HepG2 (cell line): ENCODE measurements around the gene PCTP. TPM values are rescaled to one million over a fixed set of nuclear protein-coding genes. Genes with fewer than 3 reads are reported as not detected.

Source experiments
- BCL6 ChIP-seq: IDR thresholded peaks from 2 replicates; pipeline ENCODE4 v1.6.1; 2016; ENCODE audit warnings: missing genetic modification reagents, missing compliant biosample characterization
- GABPB1 ChIP-seq: IDR thresholded peaks from 2 replicates; pipeline ENCODE4 v1.6.1; 2016; ENCODE audit warnings: mild to moderate bottlenecking, missing genetic modification reagents, moderate library complexity, missing compliant biosample characterization
- ISL2 ChIP-seq: sonication (generic); formaldehyde crosslinking; IDR thresholded peaks from 2 replicates; pipeline ENCODE4 v1.5.0; 2020; ENCODE audit warnings: missing genetic modification reagents
- MAFG ChIP-seq: sonication (generic); formaldehyde crosslinking; IDR thresholded peaks from 2 replicates; pipeline ENCODE4 v1.5.1; 2020; ENCODE audit warnings: mild to moderate bottlenecking, missing genetic modification reagents
- MATR3 ChIP-seq: sonication (generic); formaldehyde crosslinking; IDR thresholded peaks from 2 replicates; pipeline ENCODE4 v1.4.0; 2020; ENCODE audit warnings: missing genetic modification reagents
- MEIS1 ChIP-seq: sonication (generic); formaldehyde crosslinking; IDR thresholded peaks from 2 replicates; pipeline ENCODE4 v1.9.0; 2021; ENCODE audit warnings: mild to moderate bottlenecking, missing genetic modification reagents, moderate library complexity, borderline replicate concordance
- MXI1 ChIP-seq: IDR thresholded peaks from 3 replicates; pipeline ENCODE4 v1.6.1; 2012; ENCODE audit warnings: low read depth, low read length, inconsistent platforms, borderline replicate concordance
- PAWR ChIP-seq: sonication (generic); formaldehyde crosslinking; IDR thresholded peaks from 2 replicates; pipeline ENCODE4 v1.4.0; 2020; ENCODE audit warnings: missing genetic modification reagents, mild to moderate bottlenecking, borderline replicate concordance
- PHF21A ChIP-seq: sonication (generic); formaldehyde crosslinking; IDR thresholded peaks from 2 replicates; pipeline ENCODE4 v1.5.0; 2020; ENCODE audit warnings: mild to moderate bottlenecking, missing genetic modification reagents
- RCOR2 ChIP-seq: IDR thresholded peaks from 2 replicates; pipeline ENCODE4 v1.6.1; 2016; ENCODE audit warnings: missing biosample characterization, missing genetic modification reagents
- SCMH1 ChIP-seq: sonication (generic); formaldehyde crosslinking; IDR thresholded peaks from 2 replicates; pipeline ENCODE4 v1.9.0; 2021; ENCODE audit warnings: missing genetic modification reagents, mild to moderate bottlenecking, borderline replicate concordance
- SP140L ChIP-seq: sonication (generic); formaldehyde crosslinking; IDR thresholded peaks from 2 replicates; pipeline ENCODE4 v1.4.0; 2020; ENCODE audit warnings: missing genetic modification reagents, borderline replicate concordance
- ZBTB26 ChIP-seq: IDR thresholded peaks from 2 replicates; pipeline ENCODE4 v1.6.1; 2016; ENCODE audit warnings: missing compliant biosample characterization, missing genetic modification reagents, borderline replicate concordance
- ZNF121 ChIP-seq: sonication (generic); formaldehyde crosslinking; IDR thresholded peaks from 2 replicates; pipeline ENCODE4 v1.5.0; 2020; ENCODE audit warnings: mild to moderate bottlenecking, missing genetic modification reagents
- ZNF274 ChIP-seq: sonication (generic); formaldehyde crosslinking; IDR thresholded peaks from 2 replicates; pipeline ENCODE4 v1.5.1; 2020; ENCODE audit warnings: mild to moderate bottlenecking, missing genetic modification reagents
- ZNF691 ChIP-seq: sonication (generic); formaldehyde crosslinking; IDR thresholded peaks from 2 replicates; pipeline ENCODE4 v1.4.0; 2020; ENCODE audit warnings: missing genetic modification reagents, low read depth, mild to moderate bottlenecking, borderline replicate concordance
- ZNF713 ChIP-seq: sonication (generic); formaldehyde crosslinking; IDR thresholded peaks from 2 replicates; pipeline ENCODE4 v1.4.0; 2020; ENCODE audit warnings: mild to moderate bottlenecking, missing genetic modification reagents
- ZNF772 ChIP-seq: sonication (generic); formaldehyde crosslinking; IDR thresholded peaks from 2 replicates; pipeline ENCODE4 v1.5.0; 2020; ENCODE audit warnings: mild to moderate bottlenecking, missing genetic modification reagents
- ZNF816 ChIP-seq: sonication (generic); formaldehyde crosslinking; IDR thresholded peaks from 2 replicates; pipeline ENCODE4 v1.8.0; 2022; ENCODE audit warnings: missing genetic modification reagents, mild to moderate bottlenecking, borderline replicate concordance
- polyA plus RNA-seq, 8 experiments: library from polyadenylated mRNA; depleted of rRNA in 3 of 8; stranded (reverse) in 7 of 8; unstranded in 1 of 8; fragments of >200 nt; fragmentation: Illumina TruSeq in 4 of 8; extraction: Trizol in 4 of 8; gene quantifications; 2 replicates each; pipeline versions ENCODE4 v1.2.1 to v1.2.3, GENCODE V29; 2011 to 2016; ENCODE audit warnings: low read depth in 4 of 8, missing spikeins in 1 of 8, mixed read lengths in 1 of 8; ENCODE audit not compliant: insufficient read depth in 1 of 8
- total RNA-seq, 5 experiments: library from RNA; depleted of rRNA; stranded (reverse); fragments of >200 nt; fragmentation: Illumina TruSeq; extraction: Trizol; gene quantifications; 2 replicates each; pipeline ENCODE4 v1.2.3, GENCODE V29; 2016; ENCODE audit warnings: low read depth in 1 of 5
- TF ChIP-seq, protein P1 (sequence below): IDR thresholded peaks from 2 replicates; pipeline ENCODE4 v1.4.0; 2020; ENCODE audit warnings: mild to moderate bottlenecking, missing genetic modification reagents

The PCTP gene
- total and polyA plus RNA-seq, 2 of the 13 experiments (the other 11 are each of a cell fraction or from before 2014, with no cell fraction given) = 37.1 to 50.7 TPM

- TF ChIP-seq ZNF691 (no peak), MAFG (CRISPR knock-in tag) (no peak), ISL2 (CRISPR knock-in tag) (peak; percentile 74), BCL6 (peak; percentile 65; the same call in 1 of the 2 replicates), ZBTB26 (peak; percentile 91), MEIS1 (CRISPR knock-in tag) (peak; percentile 63; the same call in 1 of the 2 replicates), GABPB1 (CRISPR knock-in tag) (peak; percentile 94), RCOR2 (peak; percentile 59; the same call in 1 of the 2 replicates), ZNF121 (CRISPR knock-in tag) (peak; percentile 70; the same call in 1 of the 2 replicates), MATR3 (CRISPR knock-in tag) (no peak), SCMH1 (CRISPR knock-in tag) (no peak), PHF21A (CRISPR knock-in tag) (peak; percentile 90), MXI1 (peak; percentile 39; the same call in 1 of the 3 replicates), ZNF816 (CRISPR knock-in tag) (peak; percentile 94), ZNF274 (CRISPR knock-in tag) (peak; percentile 86; the same call in 1 of the 2 replicates), PAWR (CRISPR knock-in tag) (no peak), ZNF713 (0 out of 2 replicates have a peak, but pooled peaks have one; percentile 74), SP140L (no peak), ZNF772 (CRISPR knock-in tag) (peak; percentile 71; the same call in 1 of the 2 replicates)
- TF ChIP-seq, protein P1, sequence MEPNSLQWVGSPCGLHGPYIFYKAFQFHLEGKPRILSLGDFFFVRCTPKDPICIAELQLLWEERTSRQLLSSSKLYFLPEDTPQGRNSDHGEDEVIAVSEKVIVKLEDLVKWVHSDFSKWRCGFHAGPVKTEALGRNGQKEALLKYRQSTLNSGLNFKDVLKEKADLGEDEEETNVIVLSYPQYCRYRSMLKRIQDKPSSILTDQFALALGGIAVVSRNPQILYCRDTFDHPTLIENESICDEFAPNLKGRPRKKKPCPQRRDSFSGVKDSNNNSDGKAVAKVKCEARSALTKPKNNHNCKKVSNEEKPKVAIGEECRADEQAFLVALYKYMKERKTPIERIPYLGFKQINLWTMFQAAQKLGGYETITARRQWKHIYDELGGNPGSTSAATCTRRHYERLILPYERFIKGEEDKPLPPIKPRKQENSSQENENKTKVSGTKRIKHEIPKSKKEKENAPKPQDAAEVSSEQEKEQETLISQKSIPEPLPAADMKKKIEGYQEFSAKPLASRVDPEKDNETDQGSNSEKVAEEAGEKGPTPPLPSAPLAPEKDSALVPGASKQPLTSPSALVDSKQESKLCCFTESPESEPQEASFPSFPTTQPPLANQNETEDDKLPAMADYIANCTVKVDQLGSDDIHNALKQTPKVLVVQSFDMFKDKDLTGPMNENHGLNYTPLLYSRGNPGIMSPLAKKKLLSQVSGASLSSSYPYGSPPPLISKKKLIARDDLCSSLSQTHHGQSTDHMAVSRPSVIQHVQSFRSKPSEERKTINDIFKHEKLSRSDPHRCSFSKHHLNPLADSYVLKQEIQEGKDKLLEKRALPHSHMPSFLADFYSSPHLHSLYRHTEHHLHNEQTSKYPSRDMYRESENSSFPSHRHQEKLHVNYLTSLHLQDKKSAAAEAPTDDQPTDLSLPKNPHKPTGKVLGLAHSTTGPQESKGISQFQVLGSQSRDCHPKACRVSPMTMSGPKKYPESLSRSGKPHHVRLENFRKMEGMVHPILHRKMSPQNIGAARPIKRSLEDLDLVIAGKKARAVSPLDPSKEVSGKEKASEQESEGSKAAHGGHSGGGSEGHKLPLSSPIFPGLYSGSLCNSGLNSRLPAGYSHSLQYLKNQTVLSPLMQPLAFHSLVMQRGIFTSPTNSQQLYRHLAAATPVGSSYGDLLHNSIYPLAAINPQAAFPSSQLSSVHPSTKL = peak; percentile 84
Observed at GRCh38 chr17:55750750-55751657, at the start of gene PCTP (continued).
